ENCODE measurements around the gene NFX1. TPM values are rescaled to one million over a fixed set of nuclear protein-coding genes. Genes with fewer than 3 reads are reported as not detected.

NFX1 gene
- polyA plus RNA-seq, 3 donors = 4.3 to 26.3 (median 8.1) TPM

- H3K9me3 ChIP-seq (replicated peaks in 1 of 2; ENCODE audit: control insufficient read depth in 1 of 2, insufficient read depth in 1 of 2, low read length in 2 of 2) = no peaks in the 10 kb centered on the region
- no peak overlapping the region for H3K4me3 Mint-ChIP-seq
Measured at GRCh38 chr9:33295571-33295970, 5.3 kb downstream of the NFX1 start.

GRCh38 chr9:33297432-33297831, 7.1 kb downstream of the NFX1 start:
- Mint-ChIP-seq H3K36me3 (peaks cover 65 to 72% of the 10 kb centered on the region in 2 donors), H3K4me1 (peaks cover 44% of the 10 kb centered on the region), H3K9me3 (no peaks in the 10 kb centered on the region), H3K27ac (peak overlapping the region; percentile 78 to 92 (median 87)), H3K27me3 (ENCODE audit: low read depth in 3 of 3) (no peaks in the 10 kb centered on the region), H3K4me3 (no peak overlapping the region)
- Histone ChIP-seq H3K79me2 (ENCODE audit: insufficient read depth, low read length) (peaks cover 89% of the 10 kb centered on the region), H3K27ac (ENCODE audit: low read depth in 1 of 2, low read length in 2 of 2) (peak overlapping the region; percentile 1 to 80), H3K4me2 (replicated peaks; ENCODE audit: extremely low read depth, low read length, poor library complexity, severe bottlenecking) (no peak overlapping the region), H3K9ac (ENCODE audit: insufficient read depth, low read length, poor library complexity, severe bottlenecking) (peak overlapping the region; percentile 15), H2AFZ (ENCODE audit: insufficient read depth, low read depth, low read length, poor library complexity, severe bottlenecking) (no peak overlapping the region), H3K27me3 (ENCODE audit: control insufficient read depth in 2 of 2, insufficient read depth in 2 of 2, low read length in 2 of 2) (no peaks in the 10 kb centered on the region), H3K9me3 (replicated peaks in 1 of 2; ENCODE audit: control insufficient read depth in 1 of 2, insufficient read depth in 1 of 2, low read length in 2 of 2) (no peaks in the 10 kb centered on the region), H3K4me1 (ENCODE audit: control insufficient read depth in 1 of 2, insufficient read depth in 2 of 2, low read length in 2 of 2) (peaks cover 19 to 20% of the 10 kb centered on the region in 2 donors), H3K4me3 (replicated peaks in 1 of 3; ENCODE audit: low read depth in 2 of 3, low read length in 3 of 3) (no peak overlapping the region), H3K36me3 (replicated peaks in 1 of 2; ENCODE audit: control insufficient read depth in 1 of 2, insufficient read depth in 2 of 2, low read length in 2 of 2) (peaks cover 43 to 91% of the 10 kb centered on the region in 2 donors), H4K20me1 (ENCODE audit: insufficient read depth, low read length) (peaks cover 14% of the 10 kb centered on the region)
- no peak for TF ChIP-seq CTCF (IDR thresholded peaks at IDR 0.05)
- peak; percentile 69 to 79 (median 78) for DNase-seq
- intact Hi-C loops (cut with micrococcal nuclease) = loop anchor here in 1 of 2 donors (10.0 kb wide), 1 partner anchor 177 kb away; the partner anchor contains the start of gene NOL6
- WGBS (ENCODE audit: insufficient coverage) = 0% methylated on average over 1 of the region's 1 CpG

More at GRCh38 chr9:33295571-33295970, 5.3 kb downstream of the NFX1 start:
- no CpG with 5 or more reads among the region's 2 CpGs for WGBS (ENCODE audit: insufficient coverage)
- Histone ChIP-seq H3K36me3 (replicated peaks in 1 of 2; ENCODE audit: control insufficient read depth in 1 of 2, insufficient read depth in 2 of 2, low read length in 2 of 2) (peaks cover 30 to 79% of the 10 kb centered on the region in 2 donors), H4K20me1 (ENCODE audit: insufficient read depth, low read length) (peaks cover 8% of the 10 kb centered on the region), H3K4me3 (replicated peaks in 1 of 3; ENCODE audit: low read depth in 2 of 3, low read length in 3 of 3) (no peak overlapping the region), H3K27ac (ENCODE audit: low read depth in 1 of 2, low read length in 2 of 2) (peak overlapping the region in 1 of 2 donors; percentile 80), H3K9ac (ENCODE audit: insufficient read depth, low read length, poor library complexity, severe bottlenecking) (no peak overlapping the region), H3K4me2 (replicated peaks; ENCODE audit: extremely low read depth, low read length, poor library complexity, severe bottlenecking) (no peak overlapping the region), H3K4me1 (ENCODE audit: control insufficient read depth in 1 of 2, insufficient read depth in 2 of 2, low read length in 2 of 2) (peaks cover 29 to 37% of the 10 kb centered on the region in 2 donors), H3K27me3 (ENCODE audit: control insufficient read depth in 2 of 2, insufficient read depth in 2 of 2, low read length in 2 of 2) (no peaks in the 10 kb centered on the region), H2AFZ (ENCODE audit: insufficient read depth, low read depth, low read length, poor library complexity, severe bottlenecking) (no peak overlapping the region), H3K79me2 (ENCODE audit: insufficient read depth, low read length) (peaks cover 96% of the 10 kb centered on the region)
- H3K9me3 Mint-ChIP-seq = no peaks in the 10 kb centered on the region
- no peak for DNase-seq
- TF ChIP-seq CTCF (IDR thresholded peaks at IDR 0.05) = no peak
- peaks cover 61% of the 10 kb centered on the region for H3K4me1 Mint-ChIP-seq
- H3K27me3 Mint-ChIP-seq (ENCODE audit: low read depth in 3 of 3) = no peaks in the 10 kb centered on the region
- H3K36me3 Mint-ChIP-seq = peaks cover 60 to 71% of the 10 kb centered on the region in 2 donors
- intact Hi-C loops (cut with micrococcal nuclease) = loop anchor here in 1 of 2 donors (10.0 kb wide), 1 partner anchor 179 kb away; the partner anchor contains the start of gene NOL6
- peak overlapping the region in 4 of 7 donors; percentile 34 to 78 (median 54) for H3K27ac Mint-ChIP-seq

Data from CD14-positive monocyte (primary cell).